ENCODE results near the gene GIMAP2.

GIMAP2 gene

DNA sequence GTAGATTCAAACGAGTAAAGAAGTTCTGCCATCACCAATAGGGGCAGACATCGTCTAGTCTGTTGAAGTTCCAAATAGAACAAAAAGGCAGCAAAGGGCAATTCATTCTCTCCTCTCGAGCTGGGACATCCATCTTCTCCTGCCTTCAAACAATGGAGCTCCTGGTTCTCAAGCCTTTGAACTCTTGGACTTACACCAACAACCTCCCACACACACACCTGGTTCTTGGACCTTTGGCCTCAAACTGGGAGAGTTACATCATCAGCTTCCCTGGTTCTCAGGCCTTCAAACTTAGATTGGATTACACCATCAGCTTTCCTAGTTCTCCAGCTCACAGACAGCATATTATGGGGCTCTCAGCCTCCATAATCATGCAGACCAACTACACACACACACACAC is 41.9 kb downstream of the GIMAP2 start:
- Histone ChIP-seq H3K9ac (ENCODE audit: insufficient read length, low read depth) (no peak overlapping the region), H3K4me1 (ENCODE audit: insufficient read depth, insufficient read length) (no peaks in the 10 kb centered on the region), H3K9me3 (ENCODE audit: insufficient read depth, low read length) (peaks cover 17% of the 10 kb centered on the region), H3K27me3 (ENCODE audit: insufficient read depth, insufficient read length) (peaks cover 100% of the 10 kb centered on the region), H3K36me3 (ENCODE audit: insufficient read depth, insufficient read length, low read length) (no peaks in the 10 kb centered on the region), H3K4me3 (ENCODE audit: insufficient read length, low read depth) (no peak overlapping the region)
- no peak for TF ChIP-seq SUZ12 (IDR thresholded peaks at IDR 0.05; ENCODE audit: extremely low read depth, insufficient read depth, insufficient read length)
- TF ChIP-seq YY1 (IDR thresholded peaks at IDR 0.05; ENCODE audit: insufficient read depth, insufficient read length): no peak
- DNase-seq (ENCODE audit: low read depth, low spot score): no peak

DNA sequence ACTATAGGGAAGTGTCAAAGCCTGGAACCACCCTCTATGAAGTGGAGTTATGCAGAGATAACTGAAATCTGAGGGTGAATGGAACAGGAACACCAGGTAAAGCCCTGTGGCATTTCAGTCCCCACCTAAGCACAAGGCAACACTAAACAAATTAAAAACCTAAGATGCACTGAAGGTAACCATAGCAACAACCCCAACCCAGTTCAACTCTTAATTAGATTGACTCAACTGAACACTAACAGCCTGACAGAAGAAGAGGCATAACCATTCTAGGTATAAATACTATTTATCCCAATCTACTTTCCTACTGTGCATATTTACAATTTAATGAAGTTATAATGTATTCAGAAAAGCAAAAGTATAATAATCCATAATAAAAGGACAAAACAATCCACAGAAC is 42.5 kb downstream of the GIMAP2 start:
- Histone ChIP-seq H3K4me3 (ENCODE audit: insufficient read length, low read depth) (no peak overlapping the region), H3K36me3 (ENCODE audit: insufficient read depth, insufficient read length, low read length) (no peaks in the 10 kb centered on the region), H3K4me1 (ENCODE audit: insufficient read depth, insufficient read length) (no peaks in the 10 kb centered on the region), H3K9ac (ENCODE audit: insufficient read length, low read depth) (no peak overlapping the region), H3K27me3 (ENCODE audit: insufficient read depth, insufficient read length) (peaks cover 100% of the 10 kb centered on the region), H3K9me3 (ENCODE audit: insufficient read depth, low read length) (peaks cover 17% of the 10 kb centered on the region)
- no peak for DNase-seq (ENCODE audit: low read depth, low spot score)
- TF ChIP-seq YY1 (IDR thresholded peaks at IDR 0.05; ENCODE audit: insufficient read depth, insufficient read length) (no peak), ZNF274 (IDR thresholded peaks at IDR 0.05; ENCODE audit: low read depth, low read length) (no peak), SUZ12 (IDR thresholded peaks at IDR 0.05; ENCODE audit: extremely low read depth, insufficient read depth, insufficient read length) (no peak)

DNA sequence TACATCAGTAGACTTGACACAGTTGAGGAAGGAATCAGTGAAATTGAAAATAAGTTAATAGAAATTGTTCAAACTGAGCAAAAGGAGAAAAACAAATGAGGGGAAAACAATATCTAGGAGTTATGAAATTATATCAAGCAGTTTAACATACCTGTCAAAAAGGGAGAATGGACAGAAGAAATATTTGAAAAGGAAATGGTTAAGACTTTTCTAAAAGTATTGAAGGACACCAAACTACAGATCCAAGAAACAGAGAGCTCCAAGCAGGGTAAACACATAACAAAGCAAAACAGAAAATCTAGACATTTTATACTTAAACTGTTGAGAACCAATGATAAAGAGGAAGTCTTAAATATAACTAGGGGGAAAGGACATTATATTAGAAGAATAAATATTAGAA is 43.1 kb downstream of the GIMAP2 start:
- Histone ChIP-seq H3K27me3 (ENCODE audit: insufficient read depth, insufficient read length) (peaks cover 100% of the 10 kb centered on the region), H3K4me1 (ENCODE audit: insufficient read depth, insufficient read length) (no peaks in the 10 kb centered on the region), H3K9ac (ENCODE audit: insufficient read length, low read depth) (no peak overlapping the region)

DNA sequence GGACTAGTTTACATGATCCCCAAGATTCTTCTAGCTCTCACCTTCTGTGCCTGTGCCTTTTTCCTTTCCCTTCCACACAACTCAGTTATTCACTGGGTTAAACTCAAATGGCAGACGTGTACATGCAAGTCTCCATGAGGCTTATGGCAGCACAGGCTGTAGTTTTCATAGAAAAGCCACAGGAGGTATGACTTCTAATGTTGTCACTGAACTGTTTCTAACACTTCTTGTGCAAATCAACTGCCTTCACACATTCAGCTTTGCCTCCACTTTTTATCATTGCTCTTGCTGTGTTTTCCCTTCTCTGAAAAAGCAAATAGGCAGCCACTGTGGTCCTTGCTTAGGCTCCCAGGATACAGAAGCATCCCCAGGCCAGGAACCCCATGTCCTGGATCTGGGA is 46.4 kb downstream of the GIMAP2 start:
- Histone ChIP-seq H3K9me3 (ENCODE audit: insufficient read depth, low read length) (peaks cover 35% of the 10 kb centered on the region), H3K4me3 (ENCODE audit: insufficient read length, low read depth) (no peak overlapping the region), H3K27me3 (ENCODE audit: insufficient read depth, insufficient read length) (peaks cover 97% of the 10 kb centered on the region), H3K4me1 (ENCODE audit: insufficient read depth, insufficient read length) (no peaks in the 10 kb centered on the region), H3K9ac (ENCODE audit: insufficient read length, low read depth) (no peak overlapping the region), H3K36me3 (ENCODE audit: insufficient read depth, insufficient read length, low read length) (no peaks in the 10 kb centered on the region)
- DNase-seq (ENCODE audit: low read depth, low spot score): no peak
- TF ChIP-seq ZNF274 (IDR thresholded peaks at IDR 0.05; ENCODE audit: low read depth, low read length) (no peak), YY1 (IDR thresholded peaks at IDR 0.05; ENCODE audit: insufficient read depth, insufficient read length) (no peak), SUZ12 (IDR thresholded peaks at IDR 0.05; ENCODE audit: extremely low read depth, insufficient read depth, insufficient read length) (no peak)

More for the DNA sequence above, 43.1 kb downstream of the GIMAP2 start:
- DNase-seq (ENCODE audit: low read depth, low spot score): no peak
- Histone ChIP-seq H3K36me3 (ENCODE audit: insufficient read depth, insufficient read length, low read length) (no peaks in the 10 kb centered on the region), H3K9me3 (ENCODE audit: insufficient read depth, low read length) (peaks cover 19% of the 10 kb centered on the region), H3K4me3 (ENCODE audit: insufficient read length, low read depth) (no peak overlapping the region)
- TF ChIP-seq SUZ12 (IDR thresholded peaks at IDR 0.05; ENCODE audit: extremely low read depth, insufficient read depth, insufficient read length) (no peak), ZNF274 (IDR thresholded peaks at IDR 0.05; ENCODE audit: low read depth, low read length) (no peak), YY1 (IDR thresholded peaks at IDR 0.05; ENCODE audit: insufficient read depth, insufficient read length) (no peak)

DNA sequence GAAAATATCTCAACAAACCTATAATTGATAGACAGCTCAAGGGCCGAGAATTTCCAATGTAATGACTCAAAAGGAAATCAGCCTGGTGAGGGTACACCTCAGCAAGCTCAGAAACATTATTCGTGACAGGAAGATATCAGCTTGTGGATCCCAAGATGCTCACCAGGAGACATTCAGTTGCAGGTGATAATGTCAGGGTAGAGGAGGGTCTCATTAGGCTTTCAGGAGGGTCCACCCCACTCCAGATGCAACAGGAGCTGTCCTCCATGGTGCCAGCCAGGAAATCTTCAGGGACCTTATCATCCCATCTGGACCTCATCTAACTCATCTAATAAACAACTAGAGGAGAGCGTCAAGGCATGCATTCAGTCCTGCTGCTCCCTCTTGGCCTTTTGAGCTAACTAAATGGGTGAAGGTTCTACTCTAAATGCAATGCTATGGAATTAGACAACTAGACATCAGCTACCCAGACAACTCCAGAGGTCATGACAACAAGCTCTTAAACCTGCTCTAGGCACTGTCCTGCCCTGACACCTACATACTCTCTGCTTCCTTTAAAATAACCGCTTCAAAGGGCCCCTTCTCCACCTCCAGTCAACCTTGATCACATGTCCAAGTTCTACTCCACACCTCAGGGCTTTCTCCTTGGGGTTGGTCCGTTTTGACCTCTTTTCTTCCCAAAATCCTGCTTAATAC is 47.4 kb downstream of the GIMAP2 start:
- peaks cover 97% of the 10 kb centered on the region for H3K27me3 ChIP-seq (ENCODE audit: insufficient read depth, insufficient read length)
- DNase-seq (ENCODE audit: low read depth, low spot score): no peak
- peaks cover 32% of the 10 kb centered on the region for H3K9me3 ChIP-seq (ENCODE audit: insufficient read depth, low read length)
- no peak overlapping the region for H3K4me3 ChIP-seq (ENCODE audit: insufficient read length, low read depth)
- no peak for TF ChIP-seq YY1 (IDR thresholded peaks at IDR 0.05; ENCODE audit: insufficient read depth, insufficient read length)
- TF ChIP-seq ZNF274 (IDR thresholded peaks at IDR 0.05; ENCODE audit: low read depth, low read length): no peak
- no peak for TF ChIP-seq SUZ12 (IDR thresholded peaks at IDR 0.05; ENCODE audit: extremely low read depth, insufficient read depth, insufficient read length)
- H3K4me1 ChIP-seq (ENCODE audit: insufficient read depth, insufficient read length): no peaks in the 10 kb centered on the region
- H3K36me3 ChIP-seq (ENCODE audit: insufficient read depth, insufficient read length, low read length): no peaks in the 10 kb centered on the region
- no peak overlapping the region for H3K9ac ChIP-seq (ENCODE audit: insufficient read length, low read depth)

DNA sequence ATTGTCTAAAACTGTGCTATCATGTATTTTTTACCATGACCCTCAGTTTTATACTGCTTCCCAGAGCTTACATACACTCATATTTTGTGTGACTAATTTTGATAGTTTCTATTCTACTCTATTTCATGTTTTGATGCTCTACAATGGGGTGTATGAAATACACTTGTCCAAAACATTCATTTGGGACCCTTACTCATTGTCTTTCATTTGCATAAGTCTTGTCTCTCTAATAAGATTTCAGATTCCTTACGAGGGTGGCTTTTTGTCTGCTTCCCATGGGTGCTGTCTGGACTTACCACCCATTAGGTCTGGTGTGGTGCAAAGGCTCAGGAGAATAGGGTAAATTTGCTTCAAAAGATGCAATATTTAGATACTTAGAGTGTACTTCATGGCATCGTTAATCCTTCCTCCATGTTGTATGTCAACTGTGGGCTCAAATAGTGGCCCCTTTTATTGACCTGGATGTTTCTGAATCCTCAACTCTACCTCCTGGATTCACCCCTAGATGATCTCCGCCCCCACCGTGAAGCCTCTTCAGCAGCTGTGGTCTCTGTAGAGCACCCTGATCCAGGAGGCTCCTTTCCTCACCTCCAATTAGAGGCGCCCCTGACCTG is 48.1 kb downstream of the GIMAP2 start:
- H3K9ac ChIP-seq (ENCODE audit: insufficient read length, low read depth): no peak overlapping the region

DNA sequence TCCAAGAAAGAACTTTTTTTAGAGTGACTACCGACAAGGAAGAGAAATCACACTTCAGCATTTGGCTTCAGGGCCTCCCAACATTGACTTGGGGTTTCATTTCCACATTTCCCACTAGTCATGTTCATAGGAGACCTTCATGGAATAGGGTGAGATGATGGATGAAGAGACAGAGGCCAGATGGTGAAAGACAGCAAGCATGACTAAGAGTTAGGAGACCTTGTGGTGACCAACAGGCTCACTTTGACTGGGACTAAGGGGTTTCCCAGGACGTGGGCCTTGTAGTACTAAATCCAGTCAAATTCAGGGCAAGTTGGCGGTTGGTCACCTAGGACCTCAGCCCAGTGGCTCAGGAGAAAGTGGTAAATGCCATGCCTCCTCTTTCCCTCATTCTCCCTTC is 48.7 kb downstream of the GIMAP2 start:
- Histone ChIP-seq H3K36me3 (ENCODE audit: insufficient read depth, insufficient read length, low read length) (no peaks in the 10 kb centered on the region), H3K9ac (ENCODE audit: insufficient read length, low read depth) (no peak overlapping the region), H3K9me3 (ENCODE audit: insufficient read depth, low read length) (peaks cover 23% of the 10 kb centered on the region; the same call in 1 of the 2 replicates), H3K27me3 (ENCODE audit: insufficient read depth, insufficient read length) (peaks cover 97% of the 10 kb centered on the region), H3K4me1 (ENCODE audit: insufficient read depth, insufficient read length) (no peaks in the 10 kb centered on the region), H3K4me3 (ENCODE audit: insufficient read length, low read depth) (no peak overlapping the region)
- DNase-seq (ENCODE audit: low read depth, low spot score): no peak
- TF ChIP-seq YY1 (IDR thresholded peaks at IDR 0.05; ENCODE audit: insufficient read depth, insufficient read length) (no peak), SUZ12 (IDR thresholded peaks at IDR 0.05; ENCODE audit: extremely low read depth, insufficient read depth, insufficient read length) (no peak), ZNF274 (IDR thresholded peaks at IDR 0.05; ENCODE audit: low read depth, low read length) (no peak)

More for the DNA sequence above, 48.1 kb downstream of the GIMAP2 start:
- TF ChIP-seq ZNF274 (IDR thresholded peaks at IDR 0.05; ENCODE audit: low read depth, low read length) (no peak), YY1 (IDR thresholded peaks at IDR 0.05; ENCODE audit: insufficient read depth, insufficient read length) (no peak), SUZ12 (IDR thresholded peaks at IDR 0.05; ENCODE audit: extremely low read depth, insufficient read depth, insufficient read length) (no peak)
- DNase-seq (ENCODE audit: low read depth, low spot score): no peak
- Histone ChIP-seq H3K4me1 (ENCODE audit: insufficient read depth, insufficient read length) (no peaks in the 10 kb centered on the region), H3K4me3 (ENCODE audit: insufficient read length, low read depth) (no peak overlapping the region), H3K9me3 (ENCODE audit: insufficient read depth, low read length) (peaks cover 27% of the 10 kb centered on the region), H3K36me3 (ENCODE audit: insufficient read depth, insufficient read length, low read length) (no peaks in the 10 kb centered on the region), H3K27me3 (ENCODE audit: insufficient read depth, insufficient read length) (peaks cover 97% of the 10 kb centered on the region)

Data from NT2/D1 (cell line).